ENCODE results near the gene RABGAP1L.

The RABGAP1L gene

GRCh38 chr1:174998569-174999215, 839.4 kb downstream of the RABGAP1L start (continued):
- TF ChIP-seq ZNF302 (tag by site-specific recombination; IDR thresholded peaks at IDR 0.05; ENCODE audit: low read depth) (no peak), PRDM2 (tag by site-specific recombination; IDR thresholded peaks at IDR 0.05; ENCODE audit: borderline replicate concordance) (no peak), HOXC10 (CRISPR knock-in tag; IDR thresholded peaks at IDR 0.05) (no peak), ZNF132 (tag by site-specific recombination; IDR thresholded peaks at IDR 0.05; ENCODE audit: borderline replicate concordance) (no peak), ZNF692 (tag by site-specific recombination; IDR thresholded peaks at IDR 0.05) (no peak), ZNF585B (tag by site-specific recombination; IDR thresholded peaks at IDR 0.05) (no peak), ZNF513 (tag by site-specific recombination; IDR thresholded peaks at IDR 0.05) (no peak), CTCF (tag by site-specific recombination; IDR thresholded peaks at IDR 0.05) (peak; percentile 59), ZNF645 (tag by site-specific recombination; IDR thresholded peaks at IDR 0.05) (no peak), ZNF707 (tag by site-specific recombination; IDR thresholded peaks at IDR 0.05) (no peak), ZNF777 (tag by site-specific recombination; IDR thresholded peaks at IDR 0.05; ENCODE audit: borderline replicate concordance) (no peak), ZSCAN16 (tag by site-specific recombination; IDR thresholded peaks at IDR 0.05) (no peak), ZNF121 (tag by site-specific recombination; IDR thresholded peaks at IDR 0.05) (no peak), SCRT2 (tag by site-specific recombination; IDR thresholded peaks at IDR 0.05) (no peak), ZNF785 (tag by site-specific recombination; IDR thresholded peaks at IDR 0.05) (no peak), ZNF350 (tag by site-specific recombination; IDR thresholded peaks at IDR 0.05) (no peak)

Data from HEK293 (cell line).